CD4-positive, alpha-beta T cell (primary cell): ENCODE measurements around the gene QKI. TPM values are rescaled to one million over a fixed set of nuclear protein-coding genes. Genes with fewer than 3 reads are reported as not detected.

ENCODE experiments used
- ATAC-seq: fragments of 200-7000 bp; cut with Tn5 transposase; one replicate; pipeline ENCODE4 v1.10.0; 2022; ENCODE audit warnings: mild to moderate bottlenecking; ENCODE audit not compliant: poor library complexity
- CTCF ChIA-PET: fragments of 350-600 bp; sonication (Branson Sonifier 250); formaldehyde crosslinking; loops from one replicate; lab custom pipeline; 2021; ENCODE audit warnings: antibody characterized with exemption, inconsistent platforms; lab: Charles Lee
- POLR2A ChIA-PET: fragments of 350-600 bp; sonication (Branson Sonifier 250); formaldehyde crosslinking; loops from one replicate; lab custom pipeline; 2021; ENCODE audit warnings: antibody characterized with exemption, inconsistent platforms; lab: Charles Lee
- DNase-seq, 14 experiments: peaks; one replicate each; pipeline ENCODE4 v3.0.0-alpha.2; 2013 to 2020; ENCODE audit warnings: mixed read lengths in 2 of 14
- H3K27ac ChIP-seq, 2 donors: one replicate each; pipeline versions ENCODE4 v1.5.1 to v1.7.0; 2013; ENCODE audit warnings: low read length in 2 of 2, low read depth in 1 of 2, mild to moderate bottlenecking in 1 of 2
- H3K27me3 ChIP-seq, 2 experiments: 1 replicate in 1 of 2; 2 replicates in 1 of 2; pipeline versions ENCODE4 v1.6.1 to v1.7.0; 2013; ENCODE audit warnings: low read length in 2 of 2, control low read depth in 1 of 2, mild to moderate bottlenecking in 1 of 2, moderate library complexity in 1 of 2; ENCODE audit not compliant: insufficient read depth in 2 of 2, control insufficient read depth in 1 of 2
- H3K36me3 ChIP-seq: one replicate; pipeline ENCODE4 v1.6.1; 2013; ENCODE audit warnings: low read length, control low read depth; ENCODE audit not compliant: insufficient read depth
- H3K4me1 ChIP-seq: one replicate; pipeline ENCODE4 v1.6.1; 2013; ENCODE audit warnings: low read length, control low read depth; ENCODE audit not compliant: insufficient read depth
- H3K4me3 ChIP-seq: one replicate; pipeline ENCODE4 v1.5.1; 2013; ENCODE audit warnings: mild to moderate bottlenecking, low read length, moderate library complexity
- H3K9me3 ChIP-seq, 2 experiments: 1 replicate in 1 of 2; 2 replicates in 1 of 2; pipeline versions ENCODE4 v1.6.1 to v1.7.0; 2013; ENCODE audit warnings: low read length in 2 of 2, mild to moderate bottlenecking in 2 of 2, control low read depth in 1 of 2, moderate library complexity in 1 of 2; ENCODE audit not compliant: control insufficient read depth in 1 of 2, insufficient read depth in 1 of 2
- H3K27ac Mint-ChIP-seq: one replicate; pipeline ENCODE4 v1.8.0; 2020; ENCODE audit warnings: mixed read lengths
- H3K27me3 Mint-ChIP-seq: one replicate; pipeline ENCODE4 v1.8.0; 2021; ENCODE audit warnings: mixed read lengths
- H3K36me3 Mint-ChIP-seq: one replicate; pipeline ENCODE4 v1.8.0; 2021; ENCODE audit warnings: low read depth, mixed read lengths
- H3K4me1 Mint-ChIP-seq: one replicate; pipeline ENCODE4 v1.8.0; 2021; ENCODE audit warnings: low read depth, mixed read lengths
- H3K4me3 Mint-ChIP-seq: one replicate; pipeline ENCODE4 v1.8.0; 2020; ENCODE audit warnings: mild to moderate bottlenecking, mixed read lengths
- H3K9me3 Mint-ChIP-seq: one replicate; pipeline ENCODE4 v1.8.0; 2020; ENCODE audit warnings: mixed read lengths
- CTCF ChIP-seq: fragments of 200-600 bp; IDR thresholded peaks from one replicate; pipeline ENCODE4 v1.8.0; 2022; ENCODE audit warnings: antibody characterized with exemption, mild to moderate bottlenecking
- intact Hi-C, 2 experiments: fragments of 100-400 bp; cut with DNase I in 1 of 2; cut with micrococcal nuclease in 1 of 2; formaldehyde crosslinking; loops; one replicate each; pipeline versions ENCODE4 v1.15.1 to v1.9.0; 2023 to 2025; cut with DNase I, micrococcal nuclease
- total RNA-seq, 174 experiments: library from RNA in 2 of 174; stranded (reverse) in 2 of 174; gene quantifications; one replicate each; pipeline ENCODE4 v1.2.3 and lab custom pipeline; 2021 to 2026

The QKI gene
- total RNA-seq, 2 experiments from 2014 or later = 60.7 to 67.3 TPM

- H3K27ac Mint-ChIP-seq = no peak overlapping the region
- peaks cover 16% of the 10 kb centered on the region for H3K4me1 ChIP-seq
Measured at GRCh38 chr6:163401039-163401885, 13.3 kb upstream of the QKI start.

GRCh38 chr6:163402616-163403015 is 11.9 kb upstream of the QKI start:
- H3K4me1 Mint-ChIP-seq = peaks cover 18% of the 10 kb centered on the region
- Histone ChIP-seq H3K27me3 (peaks cover 0 to 4% of the 10 kb centered on the region in 2 experiments), H3K9me3 (no peaks in the 10 kb centered on the region), H3K4me3 (no peak overlapping the region), H3K4me1 (peaks cover 16% of the 10 kb centered on the region), H3K36me3 (no peaks in the 10 kb centered on the region), H3K27ac (no peak overlapping the region)
- no peak overlapping the region for H3K4me3 Mint-ChIP-seq
- peaks cover 6% of the 10 kb centered on the region for H3K27me3 Mint-ChIP-seq
- CTCF ChIA-PET = no interaction called here
- ATAC-seq (no peak), DNase-seq (no peak)
- POLR2A ChIA-PET = no interaction called here
- no peak overlapping the region for H3K27ac Mint-ChIP-seq
- H3K9me3 Mint-ChIP-seq = no peaks in the 10 kb centered on the region
- no peak for TF ChIP-seq CTCF
- H3K36me3 Mint-ChIP-seq = no peaks in the 10 kb centered on the region
- intact Hi-C loops = no loop called here

More at GRCh38 chr6:163401039-163401885, 13.3 kb upstream of the QKI start:
- ATAC-seq (no peak), DNase-seq (no peak)
- H3K27me3 Mint-ChIP-seq = peaks cover 18% of the 10 kb centered on the region
- H3K27ac ChIP-seq = no peak overlapping the region
- no peak overlapping the region for H3K4me3 Mint-ChIP-seq
- H3K36me3 Mint-ChIP-seq = no peaks in the 10 kb centered on the region
- no peak overlapping the region for H3K4me3 ChIP-seq
- intact Hi-C loops = no loop called here
- H3K4me1 Mint-ChIP-seq = peaks cover 22% of the 10 kb centered on the region
- peaks cover 4 to 11% of the 10 kb centered on the region in 2 experiments for H3K27me3 ChIP-seq
- H3K36me3 ChIP-seq = no peaks in the 10 kb centered on the region
- POLR2A ChIA-PET = no interaction called here
- H3K9me3 ChIP-seq = no peaks in the 10 kb centered on the region
- no peak for TF ChIP-seq CTCF
- H3K9me3 Mint-ChIP-seq = no peaks in the 10 kb centered on the region
- CTCF ChIA-PET = no interaction called here

GRCh38 chr6:163404825-163405265 is 9.7 kb upstream of the QKI start:
- Histone ChIP-seq H3K4me3 (no peak overlapping the region), H3K9me3 (no peaks in the 10 kb centered on the region), H3K27me3 (no peaks in the 10 kb centered on the region), H3K27ac (no peak overlapping the region), H3K4me1 (peaks cover 16% of the 10 kb centered on the region), H3K36me3 (no peaks in the 10 kb centered on the region)
- Mint-ChIP-seq H3K36me3 (no peaks in the 10 kb centered on the region), H3K9me3 (no peaks in the 10 kb centered on the region), H3K4me1 (peaks cover 18% of the 10 kb centered on the region), H3K4me3 (peak overlapping the region; percentile 46), H3K27ac (no peak overlapping the region), H3K27me3 (no peaks in the 10 kb centered on the region)
- ChIA-PET CTCF (interaction anchor here (1.1 kb wide), 1 partner anchor 151 kb away, joined by 5 read pairs; no protein-coding TSS in a partner anchor), POLR2A (no interaction called here)
- ATAC-seq = no peak
- TF ChIP-seq CTCF = no peak
- DNase-seq = peak in 2 of 14 experiments; percentile 40 to 53
- intact Hi-C loops = no loop called here
